ENCODE measurements around the gene CCDC187. TPM values are rescaled to one million over a fixed set of nuclear protein-coding genes. Genes with fewer than 3 reads are reported as not detected.

The CCDC187 gene
- total RNA-seq, 2 donors from 2014 or later = 1.3 to 2.3 TPM

GRCh38 chr9:136231478-136232297 is 72.2 kb downstream of the CCDC187 start:
- ATAC-seq (no peak), DNase-seq (no peak)
- H3K27me3 ChIP-seq = no peaks in the 10 kb centered on the region
- WGBS, 2 donors = 76 to 87% methylated on average over 30 to 31 of the region's 31 CpGs
- intact Hi-C loops (cut with DNase I) = no loop called here
- no peaks in the 10 kb centered on the region for H3K9me3 ChIP-seq
- no peak for TF ChIP-seq CTCF (IDR thresholded peaks at IDR 0.05)
- TF ChIP-seq POLR2A (IDR thresholded peaks at IDR 0.05) = no peak
- H3K4me1 ChIP-seq = peaks cover 5% of the 10 kb centered on the region
- H3K36me3 ChIP-seq (replicated peaks in 1 of 2; ENCODE audit: insufficient read depth in 1 of 2, low read depth in 2 of 2) = peaks cover 0 to 4% of the 10 kb centered on the region in 2 donors
- no peak overlapping the region for H3K4me3 ChIP-seq
- no peak overlapping the region for H3K27ac ChIP-seq

GRCh38 chr9:136230773-136231172 is 73.1 kb downstream of the CCDC187 start:
- WGBS, 2 donors = 80 to 89% methylated on average over 9 of the region's 9 CpGs
- intact Hi-C loops (cut with DNase I) = no loop called here
- TF ChIP-seq CTCF (IDR thresholded peaks at IDR 0.05) (no peak), POLR2A (IDR thresholded peaks at IDR 0.05) (no peak)
- Histone ChIP-seq H3K4me3 (no peak overlapping the region), H3K36me3 (replicated peaks in 1 of 2; ENCODE audit: insufficient read depth in 1 of 2, low read depth in 2 of 2) (peaks cover 0 to 4% of the 10 kb centered on the region in 2 donors), H3K27ac (no peak overlapping the region), H3K9me3 (no peaks in the 10 kb centered on the region), H3K4me1 (peaks cover 10% of the 10 kb centered on the region), H3K27me3 (no peaks in the 10 kb centered on the region)
- ATAC-seq = no peak
- no peak for DNase-seq

- H3K36me3 ChIP-seq (replicated peaks in 1 of 2; ENCODE audit: insufficient read depth in 1 of 2, low read depth in 2 of 2) = peaks cover 0 to 1% of the 10 kb centered on the region in 2 donors
- no peaks in the 10 kb centered on the region for H3K27me3 ChIP-seq
- no peak for ATAC-seq
- WGBS, 2 donors = 88 to 89% methylated on average over 9 to 10 of the region's 10 CpGs
- no peak for DNase-seq
- intact Hi-C loops (cut with DNase I) = no loop called here
- TF ChIP-seq CTCF (IDR thresholded peaks at IDR 0.05) (no peak), POLR2A (IDR thresholded peaks at IDR 0.05) (no peak)
- H3K9me3 ChIP-seq = no peaks in the 10 kb centered on the region
- no peak overlapping the region for H3K4me3 ChIP-seq
- H3K4me1 ChIP-seq = peaks cover 11% of the 10 kb centered on the region
- no peak overlapping the region for H3K27ac ChIP-seq
Observed at GRCh38 chr9:136230365-136230764, 73.5 kb downstream of the CCDC187 start.

- Histone ChIP-seq H3K36me3 (replicated peaks in 1 of 2; ENCODE audit: insufficient read depth in 1 of 2, low read depth in 2 of 2) (peaks cover 0 to 3% of the 10 kb centered on the region in 2 donors), H3K27me3 (no peaks in the 10 kb centered on the region), H3K4me1 (peaks cover 11% of the 10 kb centered on the region), H3K4me3 (no peak overlapping the region), H3K27ac (no peak overlapping the region), H3K9me3 (no peaks in the 10 kb centered on the region)
- WGBS, 2 donors = 84 to 86% methylated on average over 33 of the region's 33 CpGs
- DNase-seq = no peak
- no peak for TF ChIP-seq CTCF (IDR thresholded peaks at IDR 0.05)
- TF ChIP-seq POLR2A (IDR thresholded peaks at IDR 0.05) = no peak
- no peak for ATAC-seq
- intact Hi-C loops (cut with DNase I) = no loop called here
Observed at GRCh38 chr9:136229096-136230065, 74.5 kb downstream of the CCDC187 start.

Data from body of pancreas (tissue), 4 donors.